HCT116 (cell line): ENCODE results near the gene SECTM1. TPM values are rescaled to one million over a fixed set of nuclear protein-coding genes. Genes with fewer than 3 reads are reported as not detected.
"Not testable (repeated sequence)": the region's sequence is repeated elsewhere in the genome, so short reads cannot be mapped to it uniquely, and the experiment has no call there.

ENCODE experiments used
- ATAC-seq: fragments of 200-7000 bp; cut with Tn5 transposase; 2 replicates; pipeline ENCODE4 v1.9.1; 2020; ENCODE audit warnings: mild to moderate bottlenecking, moderate library complexity
- BruUV-seq: library from RNA; stranded (reverse); fragments of 400-500 nt; replicated peaks from 2 replicates; lab custom pipeline; 2021; lab: Mats Ljungman, UMichigan
- CTCF ChIA-PET: fragments of 300-600 bp; sonication (Branson Sonifier 250); formaldehyde crosslinking; loops from one replicate; lab custom pipeline; 2021; ENCODE audit warnings: antibody characterized with exemption; lab: Charles Lee
- POLR2A ChIA-PET: fragments of 300-600, 350-600 bp; sonication (Branson Sonifier 250); formaldehyde crosslinking; loops from one replicate; lab custom pipeline; 2021; ENCODE audit warnings: antibody characterized with exemption; lab: Charles Lee
- RAD21 ChIA-PET, 2 experiments: fragments of 300-600 bp; sonication (Branson Sonifier 250); formaldehyde crosslinking; loops; one replicate each; lab custom pipeline; 2023; ENCODE audit warnings: low total read pairs in 2 of 2; ENCODE audit not compliant: uncharacterized antibody in 2 of 2, unreplicated experiment in 2 of 2, low non-redundant PET in 1 of 2; lab: Charles Lee
- DNase-seq: peaks from one replicate; pipeline ENCODE4 v3.0.0-alpha.2; 2010; ENCODE audit warnings: low read depth, low spot score
- H2AFZ ChIP-seq: fragments of 200-600 bp; shearing (Covaris generic), sonication (generic); 2 replicates; pipeline ENCODE4 v1.6.1; 2017; ENCODE audit warnings: low read depth, mixed run types, mixed read lengths, antibody characterized with exemption, low read length; ENCODE audit not compliant: poor library complexity, severe bottlenecking
- H3K27ac ChIP-seq: 2 replicates; pipeline ENCODE4 v1.5.1; 2012; ENCODE audit warnings: low read depth, low read length
- H3K27me3 ChIP-seq: fragments of 200-600 bp; sonication (generic); 2 replicates; pipeline ENCODE4 v1.6.1; 2016; ENCODE audit warnings: mixed run types, low read length, mixed read lengths; ENCODE audit not compliant: insufficient read depth
- H3K36me3 ChIP-seq, 2 experiments: fragments of 200-500 bp in 1 of 2; fragments of 200-600 bp in 1 of 2; sonication (Bioruptor generic) in 1 of 2; sonication (generic) in 1 of 2; 2 replicates each; pipeline versions ENCODE4 v1.5.1 to v1.6.1; 2014 to 2016; ENCODE audit warnings: low read length in 2 of 2, inconsistent platforms in 1 of 2, mixed read lengths in 1 of 2, mixed run types in 1 of 2; ENCODE audit not compliant: insufficient read depth in 2 of 2, control insufficient read depth in 1 of 2
- H3K4me1 ChIP-seq, 2 experiments: fragments of 200-600 bp in 1 of 2; sonication (generic) in 1 of 2; 2 replicates each; pipeline versions ENCODE4 v1.5.1 to v1.6.1; 2012 to 2017; ENCODE audit warnings: low read length in 2 of 2, inconsistent platforms in 1 of 2, mild to moderate bottlenecking in 1 of 2, mixed read lengths in 1 of 2, mixed run types in 1 of 2, moderate library complexity in 1 of 2; ENCODE audit not compliant: insufficient read depth in 2 of 2, control insufficient read depth in 1 of 2
- H3K4me2 ChIP-seq: fragments of 200-600 bp; sonication (generic); 2 replicates; pipeline ENCODE4 v1.6.1; 2017; ENCODE audit warnings: mixed run types, low read length, mixed read lengths
- H3K4me3 ChIP-seq, 2 experiments: fragments of 200-600 bp in 1 of 2; sonication (generic) in 1 of 2; replicated peaks in 1 of 2; 2 replicates each; pipeline ENCODE4 v1.5.1; 2011 to 2016; ENCODE audit warnings: low read length in 2 of 2, control low read depth in 1 of 2, low read depth in 1 of 2, mild to moderate bottlenecking in 1 of 2, mixed read lengths in 1 of 2, mixed run types in 1 of 2
- H3K79me2 ChIP-seq: fragments of 200-600 bp; sonication (generic); 2 replicates; pipeline ENCODE4 v1.6.1; 2017; ENCODE audit warnings: mild to moderate bottlenecking, mixed run types, low read length, moderate library complexity, mixed read lengths; ENCODE audit not compliant: insufficient read depth
- H3K9ac ChIP-seq: fragments of 200-600 bp; sonication (generic); 2 replicates; pipeline ENCODE4 v1.6.1; 2016; ENCODE audit warnings: low read length, mixed read lengths
- H3K9me2 ChIP-seq: fragments of 200-600 bp; sonication (generic), shearing (Covaris generic); 2 replicates; pipeline ENCODE4 v1.6.1; 2017; ENCODE audit warnings: mixed run types, mild to moderate bottlenecking, moderate library complexity; ENCODE audit not compliant: insufficient read depth
- H3K9me3 ChIP-seq, 2 experiments: fragments of 200-500 bp in 1 of 2; fragments of 200-600 bp in 1 of 2; sonication (Bioruptor generic) in 1 of 2; sonication (generic) in 1 of 2; 2 replicates each; pipeline ENCODE4 v1.6.1; 2014 to 2017; ENCODE audit warnings: low read length in 2 of 2, mixed read lengths in 2 of 2, inconsistent platforms in 1 of 2, low read depth in 1 of 2, mild to moderate bottlenecking in 1 of 2, mixed run types in 1 of 2, moderate library complexity in 1 of 2; ENCODE audit not compliant: control insufficient read depth in 1 of 2, insufficient read depth in 1 of 2
- H4K20me1 ChIP-seq: fragments of 200-600 bp; sonication (generic), shearing (Covaris generic); 2 replicates; pipeline ENCODE4 v1.6.1; 2017; ENCODE audit warnings: mixed run types, mild to moderate bottlenecking, moderate library complexity; ENCODE audit not compliant: insufficient read depth
- ATF3 ChIP-seq: IDR thresholded peaks from 2 replicates; pipeline ENCODE4 v1.6.1; 2012
- CBX3 ChIP-seq: IDR thresholded peaks from 2 replicates; pipeline ENCODE4 v1.6.1; 2012; ENCODE audit warnings: low read depth
- CEBPB ChIP-seq: IDR thresholded peaks from 2 replicates; pipeline ENCODE4 v1.6.1; 2012; ENCODE audit warnings: low read depth
- CTCF ChIP-seq, 3 experiments: fragments of 200-600 bp in 1 of 3; sonication (generic) in 1 of 3; IDR thresholded peaks in 2 of 3; conservative IDR thresholded peaks in 1 of 3; 2 replicates each; pipeline ENCODE4 v1.5.1; 2012 to 2017; ENCODE audit warnings: low read depth in 2 of 3, low read length in 2 of 3, antibody characterized with exemption in 1 of 3, borderline replicate concordance in 1 of 3, control low read depth in 1 of 3, mild to moderate bottlenecking in 1 of 3, mixed read lengths in 1 of 3, mixed run types in 1 of 3, moderate library complexity in 1 of 3; ENCODE audit not compliant: insufficient read depth in 1 of 3
- EGR1 ChIP-seq: IDR thresholded peaks from 2 replicates; pipeline ENCODE4 v1.6.1; 2012; ENCODE audit warnings: low read depth
- ELF1 ChIP-seq: IDR thresholded peaks from 2 replicates; pipeline ENCODE4 v1.6.1; 2012; ENCODE audit warnings: low read depth, borderline replicate concordance
- EZH2 ChIP-seq: fragments of 200-600 bp; sonication (generic); IDR thresholded peaks from 2 replicates; pipeline ENCODE4 v1.6.1; 2017; ENCODE audit warnings: antibody characterized with exemption, mixed run types
- EZH2phosphoT487 ChIP-seq: fragments of 200-600 bp; IDR thresholded peaks from 2 replicates; pipeline ENCODE4 v1.6.1; 2018; ENCODE audit warnings: antibody characterized with exemption, borderline replicate concordance
- FOSL1 ChIP-seq: IDR thresholded peaks from 2 replicates; pipeline ENCODE4 v1.6.1; 2012; ENCODE audit warnings: low read depth
- JUND ChIP-seq: IDR thresholded peaks from 2 replicates; pipeline ENCODE4 v1.6.1; 2012
- POLR2A ChIP-seq: IDR thresholded peaks from 2 replicates; pipeline ENCODE4 v1.7.0; 2011; ENCODE audit warnings: borderline replicate concordance; ENCODE audit not compliant: insufficient read depth, insufficient read length; ENCODE audit errors: extremely low read depth
- RAD21 ChIP-seq: IDR thresholded peaks from 2 replicates; pipeline ENCODE4 v1.6.1; 2012; ENCODE audit warnings: low read depth, mild to moderate bottlenecking
- SP1 ChIP-seq: IDR thresholded peaks from 2 replicates; pipeline ENCODE4 v1.6.1; 2012; ENCODE audit warnings: low read depth
- SRF ChIP-seq: IDR thresholded peaks from 2 replicates; pipeline ENCODE4 v1.6.1; 2012; ENCODE audit warnings: low read depth
- TCF7L2 ChIP-seq: IDR thresholded peaks from 2 replicates; pipeline ENCODE4 v1.7.0; 2011; ENCODE audit warnings: borderline replicate concordance, inconsistent platforms; ENCODE audit not compliant: insufficient read depth, insufficient read length; ENCODE audit errors: extremely low read depth
- YY1 ChIP-seq: IDR thresholded peaks from 2 replicates; pipeline ENCODE4 v1.6.1; 2011; ENCODE audit warnings: low read length, low read depth, moderate library complexity, mild to moderate bottlenecking; ENCODE audit not compliant: insufficient replicate concordance; ENCODE audit errors: extremely low read depth
- ZFX ChIP-seq: fragments of 450-650 bp; IDR thresholded peaks from 2 replicates; pipeline ENCODE4 v1.6.1; 2017
- ZNF274 ChIP-seq: fragments of 200-500 bp; sonication (Bioruptor generic); IDR thresholded peaks from 2 replicates; pipeline ENCODE4 v1.6.1; 2014; ENCODE audit warnings: mild to moderate bottlenecking, low read depth, low read length, inconsistent platforms
- intact Hi-C: fragments of 100-400 bp; cut with micrococcal nuclease; formaldehyde crosslinking; loops from 2 replicates; pipeline ENCODE4 v1.10.0; 2022
- total RNA-seq: library from RNA; stranded (reverse); gene quantifications from one replicate; pipeline ENCODE4 v1.2.1, GENCODE V29; 2021; ENCODE audit not compliant: unreplicated experiment
- TF ChIP-seq, protein P1 (sequence below): IDR thresholded peaks from 2 replicates; pipeline ENCODE4 v1.6.1; 2012

SECTM1 gene
- total RNA-seq, 1 experiment from 2014 or later, result 6.8 TPM

DNA sequence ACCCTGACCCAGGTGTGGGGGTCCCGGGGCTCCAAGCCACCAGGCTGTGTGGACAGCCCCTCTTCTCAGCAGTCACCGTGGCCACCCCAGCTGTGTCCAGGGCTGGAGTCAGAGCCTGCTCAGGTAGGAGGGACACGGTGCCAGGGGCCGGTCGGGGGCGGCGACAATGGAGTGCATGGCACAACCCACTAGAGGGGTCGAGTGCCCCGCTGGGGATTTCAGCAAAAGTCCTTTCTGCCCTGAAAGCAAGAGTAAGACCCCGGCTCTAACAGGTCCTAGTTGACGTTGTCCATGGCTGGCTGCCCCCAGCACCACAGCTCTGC, 49.3 kb upstream of the SECTM1 start:
- H3K9me3 ChIP-seq, result no peaks in the 10 kb centered on the region
- ChIA-PET POLR2A (no interaction called here), RAD21 (no interaction called here), CTCF (no interaction called here)
- no peaks in the 10 kb centered on the region for H3K27me3 ChIP-seq
- intact Hi-C loops, result no loop called here
- peaks cover 15 to 23% of the 10 kb centered on the region in 2 experiments for H3K4me1 ChIP-seq
- ATAC-seq (no peak), DNase-seq (no peak)
- no peak for TF ChIP-seq EZH2
- no peak for TF ChIP-seq JUND
- no peak for TF ChIP-seq POLR2A
- TF ChIP-seq SRF, result no peak
- TF ChIP-seq EZH2phosphoT487, result no peak
- TF ChIP-seq ZFX, result no peak
- TF ChIP-seq TCF7L2, result no peak
- TF ChIP-seq ATF3, result no peak
- TF ChIP-seq FOSL1, result no peak
- TF ChIP-seq CBX3, result no peak
- TF ChIP-seq ELF1, result no peak
- no peak for TF ChIP-seq CEBPB
- TF ChIP-seq EGR1, result no peak
- TF ChIP-seq SP1, result no peak
- no peak for TF ChIP-seq ZNF274
- no peak for TF ChIP-seq CTCF (IDR thresholded peaks at IDR 0.05 in 2 of 3, conservative IDR thresholded peaks at IDR 0.05 in 1 of 3; ENCODE audit: borderline replicate concordance in 1 of 3, insufficient read depth in 1 of 3, low read depth in 2 of 3, low read length in 2 of 3)
- TF ChIP-seq, protein P1, sequence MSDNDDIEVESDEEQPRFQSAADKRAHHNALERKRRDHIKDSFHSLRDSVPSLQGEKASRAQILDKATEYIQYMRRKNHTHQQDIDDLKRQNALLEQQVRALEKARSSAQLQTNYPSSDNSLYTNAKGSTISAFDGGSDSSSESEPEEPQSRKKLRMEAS, result no peak
- TF ChIP-seq YY1, result no peak
- no peak for TF ChIP-seq RAD21
- H3K79me2 ChIP-seq, result no peaks in the 10 kb centered on the region
- no peak overlapping the region for H3K4me3 ChIP-seq
- no peaks in the 10 kb centered on the region for H3K9me2 ChIP-seq
- H3K4me2 ChIP-seq, result no peak overlapping the region
- no TSS peak for BruUV-seq
- no peaks in the 10 kb centered on the region for H3K36me3 ChIP-seq
- H4K20me1 ChIP-seq, result no peaks in the 10 kb centered on the region
- H3K9ac ChIP-seq, result no peak overlapping the region
- no peak overlapping the region for H2AFZ ChIP-seq
- H3K27ac ChIP-seq, result no peak overlapping the region

- POLR2A ChIA-PET, H3K9me3 ChIP-seq, H3K4me2 ChIP-seq, H3K9me2 ChIP-seq, intact Hi-C loops, H3K4me3 ChIP-seq, H3K9ac ChIP-seq, H3K36me3 ChIP-seq, H3K27me3 ChIP-seq, H4K20me1 ChIP-seq, H2AFZ ChIP-seq, DNase-seq, CTCF ChIA-PET, BruUV-seq, H3K79me2 ChIP-seq, ATAC-seq, H3K27ac ChIP-seq, RAD21 ChIA-PET: not testable (repeated sequence)
- peaks cover 15 to 20% of the 10 kb centered on the region in 2 experiments for H3K4me1 ChIP-seq
Observed at GRCh38 chr17:82382220-82382932, 48.8 kb upstream of the SECTM1 start.
